NOMO-1 (cell line): ENCODE measurements around the gene ABCG8.
"Not testable (repeated sequence)": the region's sequence is repeated elsewhere in the genome, so short reads cannot be mapped to it uniquely, and the experiment has no call there.

Source experiments
- DNase-seq, 2 experiments: peaks; one replicate each; lab custom pipeline; 2025; ENCODE audit not compliant: unreplicated experiment in 2 of 2; lab: John Stamatoyannopoulos, UW

The ABCG8 gene

DNA sequence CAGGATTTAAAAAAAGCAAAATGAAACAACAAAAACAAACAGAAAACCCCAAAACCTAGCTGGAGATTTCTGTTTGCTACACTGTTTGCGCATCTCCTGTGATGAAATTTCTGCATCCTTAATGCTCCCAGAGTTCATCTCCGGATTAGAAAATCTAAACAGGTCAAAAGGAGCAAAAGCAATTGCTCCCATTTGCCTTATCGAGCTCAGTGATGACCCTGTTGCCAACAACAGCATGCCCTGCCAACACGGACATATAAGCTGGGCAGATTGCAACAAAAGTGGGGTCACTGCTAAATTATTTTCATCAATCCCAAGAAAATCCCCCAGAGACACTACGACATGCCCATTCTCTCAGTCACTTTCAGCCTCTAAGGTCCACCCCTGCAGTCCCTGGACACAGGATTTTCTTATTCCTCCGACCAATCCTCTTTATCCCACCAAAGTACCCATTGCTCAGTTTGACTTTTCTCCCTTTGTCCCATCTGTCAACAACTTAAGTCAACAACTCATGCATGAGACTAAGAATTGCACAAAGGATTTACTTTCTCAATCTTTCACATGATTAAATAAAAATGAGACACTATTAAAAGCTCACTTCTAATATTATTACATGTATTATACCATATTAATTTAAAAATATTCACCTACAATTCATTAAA, 67.8 kb downstream of the ABCG8 start:
- DNase-seq = no peak

DNA sequence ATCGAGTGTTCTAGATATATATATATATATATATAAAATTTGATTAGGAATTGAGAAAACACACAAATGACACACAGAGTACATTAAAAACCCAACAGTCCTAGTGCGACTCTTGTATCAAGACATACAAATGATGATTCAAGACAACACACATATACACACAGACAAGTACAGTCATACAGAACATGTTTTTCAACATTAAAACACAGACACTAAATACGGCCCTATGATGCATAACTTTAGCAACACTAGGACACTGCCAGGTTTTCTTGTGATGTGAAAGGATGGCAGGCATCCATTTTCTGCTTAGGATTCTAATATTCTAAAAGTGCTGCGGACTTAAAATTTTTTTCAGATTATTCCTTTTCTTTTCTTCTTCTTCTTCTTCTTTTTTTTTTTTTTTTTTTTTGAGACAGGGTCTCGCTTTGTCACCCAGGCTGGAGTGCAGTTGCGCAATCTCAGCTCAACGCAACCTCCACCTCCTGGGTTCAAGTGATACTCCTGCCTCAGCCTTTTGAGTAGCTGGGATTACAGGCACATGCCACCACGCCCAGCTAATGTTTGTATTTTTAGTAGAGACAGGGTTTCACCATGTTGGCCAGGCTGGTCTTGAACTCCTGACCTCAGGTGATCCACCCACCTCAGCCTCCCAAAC, 72.5 kb downstream of the ABCG8 start:
- DNase-seq = not testable (repeated sequence)

DNA sequence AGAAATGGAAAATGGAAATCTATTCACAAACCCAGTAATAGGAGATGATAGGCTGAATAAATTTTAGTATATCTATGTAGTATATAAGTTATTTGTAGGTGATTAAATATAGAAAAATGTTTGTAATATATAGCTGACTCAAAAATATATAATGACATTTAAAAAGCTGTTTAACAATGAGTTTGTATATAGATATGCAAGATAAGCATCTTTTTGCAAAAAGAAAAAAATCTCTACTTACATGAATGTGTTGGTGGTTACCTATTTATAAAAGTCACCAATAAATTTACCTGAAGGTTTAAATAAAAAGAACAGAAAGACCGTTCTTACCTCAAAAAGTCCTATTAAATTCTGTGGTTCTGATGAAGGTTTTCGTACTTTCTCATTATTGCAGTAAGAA, 85.7 kb downstream of the ABCG8 start:
- DNase-seq = no peak

DNA sequence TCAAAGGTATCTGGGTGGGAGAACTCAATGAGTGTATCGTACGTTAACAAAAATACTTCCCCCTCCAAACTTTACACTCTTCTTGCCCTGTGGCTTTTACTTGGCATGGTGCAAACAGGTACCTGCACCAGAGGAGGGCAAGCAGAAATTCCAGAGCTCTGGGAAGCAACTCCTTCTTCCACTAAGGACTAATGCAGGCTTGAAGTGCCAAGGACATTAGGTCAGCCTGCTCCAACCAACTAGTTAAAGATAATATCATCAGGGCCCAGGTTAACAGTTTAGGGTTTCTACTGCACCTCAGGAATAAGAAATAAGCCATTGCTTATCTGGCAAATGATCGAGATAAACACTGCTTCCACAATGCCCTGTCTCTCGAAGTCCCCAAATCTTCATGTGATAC, 86.7 kb downstream of the ABCG8 start:
- DNase-seq = no peak

DNA sequence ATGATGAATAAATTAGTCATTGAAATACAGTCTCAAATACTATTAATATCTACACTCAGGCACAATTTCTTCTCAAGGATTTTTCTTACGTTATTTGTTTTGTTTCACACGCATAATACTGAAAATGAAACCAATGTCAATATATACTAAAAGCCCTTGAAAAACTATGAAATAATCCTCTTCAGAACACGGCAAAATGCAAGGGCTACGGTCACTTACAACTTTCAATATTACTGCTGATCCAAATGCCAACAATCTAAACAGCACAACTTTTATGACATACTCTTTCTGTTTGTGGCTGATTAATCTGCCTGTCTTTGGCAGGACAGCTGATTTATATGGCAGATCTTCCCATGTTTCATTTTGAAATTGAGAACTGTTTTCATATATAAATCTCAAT, 88.7 kb downstream of the ABCG8 start:
- DNase-seq = no peak

DNA sequence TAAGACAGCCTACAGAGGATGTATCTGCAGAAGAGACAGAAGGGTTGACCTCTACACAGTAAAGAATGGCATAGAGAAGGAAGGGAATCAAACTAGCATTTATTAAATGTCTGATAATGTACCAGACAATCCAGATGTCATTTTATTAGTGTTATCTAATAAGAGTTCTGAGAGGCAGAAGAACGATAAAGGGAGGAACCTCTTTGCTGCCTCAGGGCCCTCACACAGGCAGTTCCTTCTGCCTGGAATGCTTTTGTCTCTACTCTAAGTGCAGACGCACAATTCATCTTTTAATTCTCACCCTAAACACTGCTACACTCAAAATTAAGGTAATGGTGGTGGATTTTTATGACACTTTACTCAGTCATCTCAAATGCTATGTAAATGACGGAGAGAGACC, 92.5 kb downstream of the ABCG8 start:
- DNase-seq = no peak
